ENCODE data around the gene ZFAND6. TPM values are rescaled to one million over a fixed set of nuclear protein-coding genes. Genes with fewer than 3 reads are reported as not detected.

The ZFAND6 gene
- total and polyA plus RNA-seq, 2 experiments from 2014 or later: 104 to 187 TPM

- H3K9me2 ChIP-seq (replicated peaks; ENCODE audit: insufficient read depth): no peaks in the 10 kb centered on the region
- no peak for DNase-seq (ENCODE audit: low spot score)
- no peak overlapping the region for H3K4me2 ChIP-seq
- no peak for TF ChIP-seq EZH2 (IDR thresholded peaks at IDR 0.05; ENCODE audit: borderline replicate concordance)
- TF ChIP-seq EZH2phosphoT487 (IDR thresholded peaks at IDR 0.05; ENCODE audit: low read depth, severe bottlenecking, unreplicated experiment): no peak
- TF ChIP-seq CTCF (IDR thresholded peaks at IDR 0.05; ENCODE audit: poor library complexity): no peak
- no peaks in the 10 kb centered on the region for H3K4me1 ChIP-seq (ENCODE audit: insufficient read depth)
- no peaks in the 10 kb centered on the region for H3K9me3 ChIP-seq (ENCODE audit: low read depth)
- WGBS (ENCODE audit: low lambda C conversion rate, missing lambda C conversion rate): 95% methylated on average over 9 of the region's 9 CpGs
- no peak overlapping the region for H3K4me3 ChIP-seq
- no peaks in the 10 kb centered on the region for H3K27me3 ChIP-seq
- H4K20me1 ChIP-seq (ENCODE audit: insufficient read depth, poor library complexity, severe bottlenecking): no peaks in the 10 kb centered on the region
- H3K27ac ChIP-seq: no peak overlapping the region
- no peaks in the 10 kb centered on the region for H3K36me3 ChIP-seq (replicated peaks; ENCODE audit: insufficient read depth, low read depth)
- no peaks in the 10 kb centered on the region for H3K79me2 ChIP-seq
- no peak overlapping the region for H2AFZ ChIP-seq
Measured at GRCh38 chr15:80175436-80175835, 116.0 kb downstream of the ZFAND6 start.

GRCh38 chr15:80176443-80176842, 117.0 kb downstream of the ZFAND6 start:
- no peak for DNase-seq (ENCODE audit: low spot score)
- WGBS (ENCODE audit: low lambda C conversion rate, missing lambda C conversion rate): 66% methylated on average over 6 of the region's 6 CpGs
- H2AFZ ChIP-seq: no peak overlapping the region

GRCh38 chr15:80177156-80177555, 117.7 kb downstream of the ZFAND6 start:
- no peak for DNase-seq (ENCODE audit: low spot score)
- H3K9me3 ChIP-seq (ENCODE audit: low read depth): no peaks in the 10 kb centered on the region
- no peak overlapping the region for H3K27ac ChIP-seq
- H3K36me3 ChIP-seq (replicated peaks; ENCODE audit: insufficient read depth, low read depth): no peaks in the 10 kb centered on the region
- H3K4me3 ChIP-seq: no peak overlapping the region
- no peaks in the 10 kb centered on the region for H4K20me1 ChIP-seq (ENCODE audit: insufficient read depth, poor library complexity, severe bottlenecking)
- TF ChIP-seq EZH2 (IDR thresholded peaks at IDR 0.05; ENCODE audit: borderline replicate concordance): no peak
- TF ChIP-seq CTCF (IDR thresholded peaks at IDR 0.05; ENCODE audit: poor library complexity): no peak
- TF ChIP-seq EZH2phosphoT487 (IDR thresholded peaks at IDR 0.05; ENCODE audit: low read depth, severe bottlenecking, unreplicated experiment): no peak
- no peaks in the 10 kb centered on the region for H3K4me1 ChIP-seq (ENCODE audit: insufficient read depth)
- no peaks in the 10 kb centered on the region for H3K9me2 ChIP-seq (replicated peaks; ENCODE audit: insufficient read depth)
- no peaks in the 10 kb centered on the region for H3K79me2 ChIP-seq
- WGBS (ENCODE audit: low lambda C conversion rate, missing lambda C conversion rate): 98% methylated on average over 2 of the region's 2 CpGs
- H3K4me2 ChIP-seq: no peak overlapping the region
- H2AFZ ChIP-seq: no peak overlapping the region
- no peaks in the 10 kb centered on the region for H3K27me3 ChIP-seq

More at GRCh38 chr15:80176443-80176842, 117.0 kb downstream of the ZFAND6 start:
- TF ChIP-seq EZH2 (IDR thresholded peaks at IDR 0.05; ENCODE audit: borderline replicate concordance) (no peak), CTCF (IDR thresholded peaks at IDR 0.05; ENCODE audit: poor library complexity) (no peak), EZH2phosphoT487 (IDR thresholded peaks at IDR 0.05; ENCODE audit: low read depth, severe bottlenecking, unreplicated experiment) (no peak)
- Histone ChIP-seq H3K27me3 (no peaks in the 10 kb centered on the region), H4K20me1 (ENCODE audit: insufficient read depth, poor library complexity, severe bottlenecking) (no peaks in the 10 kb centered on the region), H3K4me2 (no peak overlapping the region), H3K4me3 (no peak overlapping the region), H3K4me1 (ENCODE audit: insufficient read depth) (no peaks in the 10 kb centered on the region), H3K36me3 (replicated peaks; ENCODE audit: insufficient read depth, low read depth) (no peaks in the 10 kb centered on the region), H3K9me2 (replicated peaks; ENCODE audit: insufficient read depth) (no peaks in the 10 kb centered on the region), H3K27ac (no peak overlapping the region), H3K79me2 (no peaks in the 10 kb centered on the region), H3K9me3 (ENCODE audit: low read depth) (no peaks in the 10 kb centered on the region)
